CD14-positive monocyte (primary cell): Measurements from ENCODE around the gene ATMIN. TPM values are rescaled to one million over a fixed set of nuclear protein-coding genes. Genes with fewer than 3 reads are reported as not detected.

ENCODE experiments used
- DNase-seq, 3 donors: peaks; one replicate each; pipeline ENCODE4 v3.0.0-alpha.2; 2011 to 2022
- H2AFZ ChIP-seq: 2 replicates; pipeline ENCODE4 v1.6.0; 2012; ENCODE audit warnings: mild to moderate bottlenecking, low read depth, low read length, inconsistent platforms; ENCODE audit not compliant: insufficient read depth, poor library complexity, severe bottlenecking
- H3K27ac ChIP-seq, 2 donors: 1 replicate in 1 of 2; 2 replicates in 1 of 2; pipeline ENCODE4 v1.5.1; 2012 to 2013; ENCODE audit warnings: low read length in 2 of 2, control low read depth in 1 of 2, inconsistent platforms in 1 of 2, low read depth in 1 of 2, mild to moderate bottlenecking in 1 of 2
- H3K27me3 ChIP-seq, 2 donors: one replicate each; pipeline versions ENCODE4 v1.6.0 to v1.6.1; 2011 to 2013; ENCODE audit warnings: low read length in 2 of 2; ENCODE audit not compliant: control insufficient read depth in 2 of 2, insufficient read depth in 2 of 2
- H3K36me3 ChIP-seq, 2 donors: replicated peaks in 1 of 2; 1 replicate in 1 of 2; 2 replicates in 1 of 2; pipeline versions ENCODE4 v1.5.1 to v1.6.1; 2012 to 2013; ENCODE audit warnings: low read length in 2 of 2, control low read depth in 1 of 2, inconsistent platforms in 1 of 2, mild to moderate bottlenecking in 1 of 2; ENCODE audit not compliant: insufficient read depth in 2 of 2, control insufficient read depth in 1 of 2
- H3K4me1 ChIP-seq, 2 donors: 1 replicate in 1 of 2; 2 replicates in 1 of 2; pipeline versions ENCODE4 v1.5.1 to v1.6.1; 2012 to 2013; ENCODE audit warnings: low read length in 2 of 2, control low read depth in 1 of 2, inconsistent platforms in 1 of 2, mild to moderate bottlenecking in 1 of 2, moderate library complexity in 1 of 2; ENCODE audit not compliant: insufficient read depth in 2 of 2, control insufficient read depth in 1 of 2
- H3K4me2 ChIP-seq: replicated peaks from 2 replicates; pipeline ENCODE3; 2012; ENCODE audit warnings: low read length, moderate library complexity, mild to moderate bottlenecking; ENCODE audit not compliant: poor library complexity, severe bottlenecking; ENCODE audit errors: extremely low read depth
- H3K4me3 ChIP-seq, 3 experiments: fragments of 200-600 bp in 1 of 3; sonication (generic) in 1 of 3; replicated peaks in 1 of 3; 1 replicate in 2 of 3; 2 replicates in 1 of 3; pipeline ENCODE4 v1.5.1; 2011 to 2013; ENCODE audit warnings: low read length in 3 of 3, mild to moderate bottlenecking in 3 of 3, control low read depth in 2 of 3, low read depth in 2 of 3, inconsistent platforms in 1 of 3, moderate library complexity in 1 of 3
- H3K79me2 ChIP-seq: 2 replicates; pipeline ENCODE4 v1.6.0; 2012; ENCODE audit warnings: mild to moderate bottlenecking, control low read depth, inconsistent platforms, low read length, moderate library complexity; ENCODE audit not compliant: insufficient read depth
- H3K9ac ChIP-seq: 2 replicates; pipeline ENCODE4 v1.6.0; 2017; ENCODE audit warnings: low read length, mild to moderate bottlenecking; ENCODE audit not compliant: insufficient read depth, poor library complexity, severe bottlenecking
- H3K9me3 ChIP-seq, 2 donors: replicated peaks in 1 of 2; 1 replicate in 1 of 2; 2 replicates in 1 of 2; pipeline versions ENCODE4 v1.5.1 to v1.6.1; 2012 to 2013; ENCODE audit warnings: low read length in 2 of 2, control low read depth in 1 of 2; ENCODE audit not compliant: control insufficient read depth in 1 of 2, insufficient read depth in 1 of 2
- H4K20me1 ChIP-seq: 2 replicates; pipeline ENCODE4 v1.6.0; 2012; ENCODE audit warnings: mild to moderate bottlenecking, low read length, control low read depth, moderate library complexity; ENCODE audit not compliant: insufficient read depth
- H3K27ac Mint-ChIP-seq, 7 donors: one replicate each; pipeline ENCODE4 v1.8.0; 2020; ENCODE audit warnings: mild to moderate bottlenecking in 7 of 7, mixed read lengths in 7 of 7, moderate library complexity in 6 of 7, inconsistent platforms in 2 of 7
- H3K27me3 Mint-ChIP-seq, 3 donors: one replicate each; pipeline ENCODE4 v1.8.0; 2021 to 2022; ENCODE audit warnings: low read depth in 3 of 3, mild to moderate bottlenecking in 3 of 3, mixed read lengths in 3 of 3, moderate library complexity in 3 of 3, inconsistent platforms in 1 of 3
- H3K36me3 Mint-ChIP-seq, 2 donors: one replicate each; pipeline ENCODE4 v1.8.0; 2020; ENCODE audit warnings: mixed read lengths in 2 of 2, inconsistent platforms in 1 of 2, mild to moderate bottlenecking in 1 of 2
- H3K4me1 Mint-ChIP-seq: one replicate; pipeline ENCODE4 v1.8.0; 2020; ENCODE audit warnings: mild to moderate bottlenecking, mixed read lengths
- H3K4me3 Mint-ChIP-seq, 2 donors: one replicate each; pipeline ENCODE4 v1.8.0; 2020; ENCODE audit warnings: mild to moderate bottlenecking in 2 of 2, mixed read lengths in 2 of 2, moderate library complexity in 1 of 2
- H3K9me3 Mint-ChIP-seq, 7 donors: one replicate each; pipeline ENCODE4 v1.8.0; 2020 to 2022; ENCODE audit warnings: mixed read lengths in 7 of 7, mild to moderate bottlenecking in 6 of 7, moderate library complexity in 6 of 7, inconsistent platforms in 2 of 7
- CTCF ChIP-seq: fragments of 200-600 bp; IDR thresholded peaks from one replicate; pipeline ENCODE4 v1.8.0; 2022; ENCODE audit warnings: antibody characterized with exemption, mild to moderate bottlenecking
- WGBS: methylation state at CpG from one replicate; pipeline ENCODE4 v1.1.5; 2013; ENCODE audit warnings: missing lambda C conversion rate; ENCODE audit not compliant: insufficient coverage; 5-methylcytosine and 5-hydroxymethylcytosine counted together
- intact Hi-C, 2 donors: fragments of 100-400 bp; cut with micrococcal nuclease; formaldehyde crosslinking; loops; one replicate each; pipeline versions ENCODE4 v1.15.0 to v1.15.1; 2023
- polyA plus RNA-seq, 3 donors: library from polyadenylated mRNA; depleted of rRNA in 1 of 3; unstranded in 2 of 3; stranded (reverse) in 1 of 3; fragments of 300-500 nt in 2 of 3; fragments of >200 nt in 1 of 3; fragmentation: Illumina TruSeq in 2 of 3; gene quantifications; 1 replicate in 2 of 3; 2 replicates in 1 of 3; pipeline ENCODE4 v1.2.3, GENCODE V29; 2012 to 2021

ATMIN gene
- polyA plus RNA-seq, 3 donors: 10.9 to 17.6 (median 13.2) TPM

GRCh38 chr16:81003610-81004460, 31.8 kb upstream of the ATMIN start:
- H3K27ac Mint-ChIP-seq: peak overlapping the region; percentile 76 to 95 (median 85)
- H3K36me3 Mint-ChIP-seq: no peaks in the 10 kb centered on the region
- no peak for TF ChIP-seq CTCF
- 89% methylated on average over 2 of the region's 11 CpGs for WGBS
- H3K9ac ChIP-seq: peak overlapping the region; percentile 53
- intact Hi-C loops: loop anchor here in 1 of 2 donors (5.0 to 10.0 kb wide), 4 partner anchors 33 to 741 kb away; partner anchors contain the start of genes ATMIN, DYNLRB2 and GAN
- peak overlapping the region; percentile 45 to 88 (median 88) for H3K4me3 ChIP-seq
- H3K4me2 ChIP-seq: peak overlapping the region; percentile 83
- peak overlapping the region; percentile 76 to 87 for H3K4me3 Mint-ChIP-seq
- no peaks in the 10 kb centered on the region for H4K20me1 ChIP-seq
- H3K4me1 Mint-ChIP-seq: peaks cover 41% of the 10 kb centered on the region
- H3K9me3 ChIP-seq: no peaks in the 10 kb centered on the region
- H3K27me3 ChIP-seq: no peaks in the 10 kb centered on the region
- peaks cover 29 to 37% of the 10 kb centered on the region in 2 donors for H3K4me1 ChIP-seq
- H3K9me3 Mint-ChIP-seq: no peaks in the 10 kb centered on the region
- no peaks in the 10 kb centered on the region for H3K36me3 ChIP-seq
- peaks cover 88% of the 10 kb centered on the region for H3K79me2 ChIP-seq
- H3K27me3 Mint-ChIP-seq: peaks cover 0 to 2% (median 0%) of the 10 kb centered on the region in 3 donors
- H2AFZ ChIP-seq: peak overlapping the region; percentile 52
- DNase-seq: no peak
- peak overlapping the region; percentile 14 to 74 for H3K27ac ChIP-seq

- Mint-ChIP-seq H3K27ac (peak overlapping the region in 6 of 7 donors; percentile 76 to 95 (median 86)), H3K4me3 (peak overlapping the region; percentile 76 to 87), H3K36me3 (no peaks in the 10 kb centered on the region), H3K4me1 (peaks cover 40% of the 10 kb centered on the region), H3K9me3 (no peaks in the 10 kb centered on the region), H3K27me3 (peaks cover 0 to 2% (median 0%) of the 10 kb centered on the region in 3 donors)
- no peaks in the 10 kb centered on the region for H4K20me1 ChIP-seq
- peak overlapping the region; percentile 83 for H3K4me2 ChIP-seq
- no peaks in the 10 kb centered on the region for H3K9me3 ChIP-seq
- no peaks in the 10 kb centered on the region for H3K27me3 ChIP-seq
- WGBS: 73% methylated on average over 6 of the region's 14 CpGs
- H3K27ac ChIP-seq: peak overlapping the region in 1 of 2 donors; percentile 74
- H3K36me3 ChIP-seq: no peaks in the 10 kb centered on the region
- peaks cover 29 to 37% of the 10 kb centered on the region in 2 donors for H3K4me1 ChIP-seq
- H3K4me3 ChIP-seq: peak overlapping the region; percentile 45 to 88 (median 88)
- TF ChIP-seq CTCF: peak; percentile 86
- H3K79me2 ChIP-seq: peaks cover 88% of the 10 kb centered on the region
- intact Hi-C loops: loop anchor here (5.0 to 10.0 kb wide), 5 partner anchors 33 to 740 kb away; partner anchors contain the start of genes ATMIN (in 1 of the 2), DYNLRB2 (in 1 of the 2), GAN (in 1 of the 2) and GCSH (in 1 of the 2)
- peak overlapping the region; percentile 52 for H2AFZ ChIP-seq
- H3K9ac ChIP-seq: peak overlapping the region; percentile 53
- DNase-seq: peak; percentile 26 to 66 (median 44)
These were observed 30.8 kb upstream of the ATMIN start for GRCh38 chr16:81004646-81005353.
